ENCODE results near the gene MRPL55. TPM values are rescaled to one million over a fixed set of nuclear protein-coding genes. Genes with fewer than 3 reads are reported as not detected.

Gene MRPL55
- total and polyA plus RNA-seq, 2 experiments from 2014 or later, result 92.4 to 172 TPM

- Histone ChIP-seq H3K4me3 (no peak overlapping the region), H3K79me2 (replicated peaks; ENCODE audit: insufficient read depth) (no peaks in the 10 kb centered on the region), H3F3A (replicated peaks; ENCODE audit: low read depth) (no peaks in the 10 kb centered on the region), H2AFZ (no peak overlapping the region), H3K27me3 (ENCODE audit: insufficient read depth) (peaks cover 98% of the 10 kb centered on the region), H3K4me2 (no peak overlapping the region), H3K36me3 (ENCODE audit: insufficient read depth) (no peaks in the 10 kb centered on the region), H3K4me1 (ENCODE audit: insufficient read depth) (no peaks in the 10 kb centered on the region), H4K20me1 (replicated peaks; ENCODE audit: insufficient read depth) (no peaks in the 10 kb centered on the region), H3K27ac (ENCODE audit: low read depth) (no peak overlapping the region), H3K9me2 (ENCODE audit: insufficient read depth) (no peaks in the 10 kb centered on the region)
- Mint-ChIP-seq H3K27me3 (ENCODE audit: insufficient read depth, low read depth, poor library complexity) (peaks cover 66% of the 10 kb centered on the region), H3K9me3 (no peaks in the 10 kb centered on the region), H3K27ac (no peak overlapping the region), H3K36me3 (ENCODE audit: low read depth) (no peaks in the 10 kb centered on the region), H3K4me1 (peaks cover 2% of the 10 kb centered on the region; the same call in 1 of the 3 replicates), H3K4me3 (no peak overlapping the region)
- no peak for ATAC-seq
- DNase-seq (ENCODE audit: low spot score), result no peak
- TF ChIP-seq NANOG (IDR thresholded peaks at IDR 0.05; ENCODE audit: borderline replicate concordance), result no peak
- no peak for TF ChIP-seq ETS1 (IDR thresholded peaks at IDR 0.05)
- TF ChIP-seq JUNB (IDR thresholded peaks at IDR 0.05; ENCODE audit: unreplicated experiment), result no peak
- TF ChIP-seq, protein P1, sequence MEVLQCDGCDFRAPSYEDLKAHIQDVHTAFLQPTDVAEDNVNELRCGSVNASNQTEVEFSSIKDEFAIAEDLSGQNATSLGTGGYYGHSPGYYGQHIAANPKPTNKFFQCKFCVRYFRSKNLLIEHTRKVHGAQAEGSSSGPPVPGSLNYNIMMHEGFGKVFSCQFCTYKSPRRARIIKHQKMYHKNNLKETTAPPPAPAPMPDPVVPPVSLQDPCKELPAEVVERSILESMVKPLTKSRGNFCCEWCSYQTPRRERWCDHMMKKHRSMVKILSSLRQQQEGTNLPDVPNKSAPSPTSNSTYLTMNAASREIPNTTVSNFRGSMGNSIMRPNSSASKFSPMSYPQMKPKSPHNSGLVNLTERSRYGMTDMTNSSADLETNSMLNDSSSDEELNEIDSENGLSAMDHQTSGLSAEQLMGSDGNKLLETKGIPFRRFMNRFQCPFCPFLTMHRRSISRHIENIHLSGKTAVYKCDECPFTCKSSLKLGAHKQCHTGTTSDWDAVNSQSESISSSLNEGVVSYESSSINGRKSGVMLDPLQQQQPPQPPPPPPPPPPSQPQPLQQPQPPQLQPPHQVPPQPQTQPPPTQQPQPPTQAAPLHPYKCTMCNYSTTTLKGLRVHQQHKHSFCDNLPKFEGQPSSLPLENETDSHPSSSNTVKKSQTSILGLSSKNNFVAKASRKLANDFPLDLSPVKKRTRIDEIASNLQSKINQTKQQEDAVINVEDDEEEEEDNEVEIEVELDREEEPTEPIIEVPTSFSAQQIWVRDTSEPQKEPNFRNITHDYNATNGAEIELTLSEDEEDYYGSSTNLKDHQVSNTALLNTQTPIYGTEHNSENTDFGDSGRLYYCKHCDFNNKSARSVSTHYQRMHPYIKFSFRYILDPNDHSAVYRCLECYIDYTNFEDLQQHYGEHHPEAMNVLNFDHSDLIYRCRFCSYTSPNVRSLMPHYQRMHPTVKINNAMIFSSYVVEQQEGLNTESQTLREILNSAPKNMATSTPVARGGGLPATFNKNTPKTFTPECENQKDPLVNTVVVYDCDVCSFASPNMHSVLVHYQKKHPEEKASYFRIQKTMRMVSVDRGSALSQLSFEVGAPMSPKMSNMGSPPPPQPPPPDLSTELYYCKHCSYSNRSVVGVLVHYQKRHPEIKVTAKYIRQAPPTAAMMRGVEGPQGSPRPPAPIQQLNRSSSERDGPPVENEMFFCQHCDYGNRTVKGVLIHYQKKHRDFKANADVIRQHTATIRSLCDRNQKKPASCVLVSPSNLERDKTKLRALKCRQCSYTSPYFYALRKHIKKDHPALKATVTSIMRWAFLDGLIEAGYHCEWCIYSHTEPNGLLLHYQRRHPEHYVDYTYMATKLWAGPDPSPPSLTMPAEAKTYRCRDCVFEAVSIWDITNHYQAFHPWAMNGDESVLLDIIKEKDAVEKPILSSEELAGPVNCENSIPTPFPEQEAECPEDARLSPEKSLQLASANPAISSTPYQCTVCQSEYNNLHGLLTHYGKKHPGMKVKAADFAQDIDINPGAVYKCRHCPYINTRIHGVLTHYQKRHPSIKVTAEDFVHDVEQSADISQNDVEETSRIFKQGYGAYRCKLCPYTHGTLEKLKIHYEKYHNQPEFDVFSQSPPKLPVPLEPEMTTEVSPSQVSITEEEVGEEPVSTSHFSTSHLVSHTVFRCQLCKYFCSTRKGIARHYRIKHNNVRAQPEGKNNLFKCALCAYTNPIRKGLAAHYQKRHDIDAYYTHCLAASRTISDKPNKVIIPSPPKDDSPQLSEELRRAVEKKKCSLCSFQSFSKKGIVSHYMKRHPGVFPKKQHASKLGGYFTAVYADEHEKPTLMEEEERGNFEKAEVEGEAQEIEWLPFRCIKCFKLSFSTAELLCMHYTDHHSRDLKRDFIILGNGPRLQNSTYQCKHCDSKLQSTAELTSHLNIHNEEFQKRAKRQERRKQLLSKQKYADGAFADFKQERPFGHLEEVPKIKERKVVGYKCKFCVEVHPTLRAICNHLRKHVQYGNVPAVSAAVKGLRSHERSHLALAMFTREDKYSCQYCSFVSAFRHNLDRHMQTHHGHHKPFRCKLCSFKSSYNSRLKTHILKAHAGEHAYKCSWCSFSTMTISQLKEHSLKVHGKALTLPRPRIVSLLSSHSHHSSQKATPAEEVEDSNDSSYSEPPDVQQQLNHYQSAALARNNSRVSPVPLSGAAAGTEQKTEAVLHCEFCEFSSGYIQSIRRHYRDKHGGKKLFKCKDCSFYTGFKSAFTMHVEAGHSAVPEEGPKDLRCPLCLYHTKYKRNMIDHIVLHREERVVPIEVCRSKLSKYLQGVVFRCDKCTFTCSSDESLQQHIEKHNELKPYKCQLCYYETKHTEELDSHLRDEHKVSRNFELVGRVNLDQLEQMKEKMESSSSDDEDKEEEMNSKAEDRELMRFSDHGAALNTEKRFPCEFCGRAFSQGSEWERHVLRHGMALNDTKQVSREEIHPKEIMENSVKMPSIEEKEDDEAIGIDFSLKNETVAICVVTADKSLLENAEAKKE (CRISPR knock-in tag; IDR thresholded peaks at IDR 0.05), result no peak
- no peak for TF ChIP-seq REST (IDR thresholded peaks at IDR 0.05; ENCODE audit: unreplicated experiment)
- TF ChIP-seq POLR2AphosphoS5 (IDR thresholded peaks at IDR 0.05; ENCODE audit: low read depth), result no peak; the same call in 1 of the 2 replicates
- no peak for TF ChIP-seq STAT1 (IDR thresholded peaks at IDR 0.05; ENCODE audit: unreplicated experiment)
- TF ChIP-seq ZNF331 (CRISPR knock-in tag; IDR thresholded peaks at IDR 0.05; ENCODE audit: low read depth), result no peak
- TF ChIP-seq, protein P2, sequence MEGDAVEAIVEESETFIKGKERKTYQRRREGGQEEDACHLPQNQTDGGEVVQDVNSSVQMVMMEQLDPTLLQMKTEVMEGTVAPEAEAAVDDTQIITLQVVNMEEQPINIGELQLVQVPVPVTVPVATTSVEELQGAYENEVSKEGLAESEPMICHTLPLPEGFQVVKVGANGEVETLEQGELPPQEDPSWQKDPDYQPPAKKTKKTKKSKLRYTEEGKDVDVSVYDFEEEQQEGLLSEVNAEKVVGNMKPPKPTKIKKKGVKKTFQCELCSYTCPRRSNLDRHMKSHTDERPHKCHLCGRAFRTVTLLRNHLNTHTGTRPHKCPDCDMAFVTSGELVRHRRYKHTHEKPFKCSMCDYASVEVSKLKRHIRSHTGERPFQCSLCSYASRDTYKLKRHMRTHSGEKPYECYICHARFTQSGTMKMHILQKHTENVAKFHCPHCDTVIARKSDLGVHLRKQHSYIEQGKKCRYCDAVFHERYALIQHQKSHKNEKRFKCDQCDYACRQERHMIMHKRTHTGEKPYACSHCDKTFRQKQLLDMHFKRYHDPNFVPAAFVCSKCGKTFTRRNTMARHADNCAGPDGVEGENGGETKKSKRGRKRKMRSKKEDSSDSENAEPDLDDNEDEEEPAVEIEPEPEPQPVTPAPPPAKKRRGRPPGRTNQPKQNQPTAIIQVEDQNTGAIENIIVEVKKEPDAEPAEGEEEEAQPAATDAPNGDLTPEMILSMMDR (conservative IDR thresholded peaks at IDR 0.05; ENCODE audit: low read depth in 2 of 2), result no peak
- no peak for TF ChIP-seq ZNF114 (CRISPR knock-in tag; IDR thresholded peaks at IDR 0.05)
- no peak for TF ChIP-seq CREB1 (CRISPR knock-in tag; IDR thresholded peaks at IDR 0.05; ENCODE audit: low read depth)
- no peak for TF ChIP-seq EZH2 (IDR thresholded peaks at IDR 0.05; ENCODE audit: low read depth, unreplicated experiment)
- no peak for TF ChIP-seq EZH2phosphoT487 (IDR thresholded peaks at IDR 0.05; ENCODE audit: unreplicated experiment)
Measured at GRCh38 chr1:228070851-228071250, 38.2 kb downstream of the MRPL55 start.

All from GM23338 (cell line).